H1 (cell line): Measurements from ENCODE around the gene CORO2B. TPM values are rescaled to one million over a fixed set of nuclear protein-coding genes. Genes with fewer than 3 reads are reported as not detected.
A peak's percentile ranks its signal among the peaks of the same experiment; 100 is the strongest.

Experiments
- CTCF ChIA-PET: fragments of 300-600 bp; sonication (Branson Sonifier 250); formaldehyde crosslinking; loops from one replicate; lab custom pipeline; 2021; ENCODE audit not compliant: partially characterized antibody; lab: Charles Lee
- POLR2A ChIA-PET: fragments of 300-600 bp; sonication (Branson Sonifier 250); formaldehyde crosslinking; loops from one replicate; lab custom pipeline; 2021; ENCODE audit warnings: inconsistent platforms; ENCODE audit not compliant: partially characterized antibody; lab: Charles Lee
- DNase-seq, 2 experiments: peaks; one replicate each; pipeline versions ENCODE4 v3.0.0 to v3.0.0-alpha.2; 2010 to 2022; ENCODE audit warnings: low spot score in 2 of 2, low read depth in 1 of 2, mixed read lengths in 1 of 2
- FAIRE-seq: peaks from 2 replicates; lab custom pipeline; 2011; peaks lifted over from hg19 to GRCh38; lab: Jason Lieb, UNC
- H2AFZ ChIP-seq: 2 replicates; pipeline ENCODE4 v1.8.1; 2012; ENCODE audit warnings: low read length, inconsistent platforms
- H2AK5ac ChIP-seq: 2 replicates; pipeline ENCODE4 v1.6.1; 2013; ENCODE audit warnings: low read depth, low read length
- H2BK120ac ChIP-seq: replicated peaks from 2 replicates; pipeline ENCODE3; 2013; ENCODE audit warnings: low read depth, low read length, inconsistent platforms
- H2BK12ac ChIP-seq: 2 replicates; pipeline ENCODE4 v1.6.1; 2013; ENCODE audit warnings: low read depth, low read length
- H2BK15ac ChIP-seq: 2 replicates; pipeline ENCODE4 v1.6.1; 2013; ENCODE audit warnings: low read length
- H2BK20ac ChIP-seq: 2 replicates; pipeline ENCODE4 v1.6.1; 2013; ENCODE audit warnings: low read length
- H2BK5ac ChIP-seq: 2 replicates; pipeline ENCODE4 v1.6.1; 2013; ENCODE audit warnings: low read depth, low read length
- H3K14ac ChIP-seq: 2 replicates; pipeline ENCODE4 v1.6.1; 2013; ENCODE audit warnings: inconsistent platforms; ENCODE audit not compliant: insufficient read length
- H3K18ac ChIP-seq: 2 replicates; pipeline ENCODE4 v1.6.1; 2013; ENCODE audit warnings: low read length; ENCODE audit errors: extremely low read depth
- H3K23ac ChIP-seq: 2 replicates; pipeline ENCODE4 v1.6.1; 2013; ENCODE audit warnings: inconsistent platforms; ENCODE audit not compliant: insufficient read length
- H3K23me2 ChIP-seq: 2 replicates; pipeline ENCODE4 v1.6.1; 2013; ENCODE audit warnings: low read depth, low read length
- H3K27ac ChIP-seq: 2 replicates; pipeline ENCODE4 v1.6.1; 2011; ENCODE audit warnings: low read depth, low read length, inconsistent platforms
- H3K27me3 ChIP-seq, 4 experiments: replicated peaks in 1 of 4; 1 replicate in 1 of 4; 2 replicates in 3 of 4; pipeline versions ENCODE4 v1.6.1 to v1.8.1; 2011 to 2013; ENCODE audit warnings: low read length in 3 of 4, mild to moderate bottlenecking in 3 of 4, inconsistent platforms in 2 of 4, mixed read lengths in 2 of 4, moderate library complexity in 1 of 4; ENCODE audit not compliant: control insufficient read depth in 3 of 4, insufficient read depth in 3 of 4; ENCODE audit errors: extremely low read depth in 1 of 4
- H3K36me3 ChIP-seq, 4 experiments: 2 replicates each; pipeline versions ENCODE4 v1.6.1 to v1.8.1; 2011 to 2013; ENCODE audit warnings: mild to moderate bottlenecking in 4 of 4, low read length in 3 of 4, moderate library complexity in 2 of 4, control low read depth in 1 of 4, inconsistent platforms in 1 of 4; ENCODE audit not compliant: insufficient read depth in 4 of 4, control insufficient read depth in 2 of 4
- H3K4ac ChIP-seq: replicated peaks from 2 replicates; pipeline ENCODE3; 2013; ENCODE audit warnings: low read length, low read depth, mixed read lengths, inconsistent platforms; ENCODE audit not compliant: insufficient read length
- H3K4me1 ChIP-seq, 4 experiments: replicated peaks in 1 of 4; 1 replicate in 1 of 4; 2 replicates in 3 of 4; pipeline versions ENCODE4 v1.6.1 to v1.8.1; 2011 to 2013; ENCODE audit warnings: low read length in 3 of 4, inconsistent platforms in 2 of 4, mixed read lengths in 1 of 4; ENCODE audit not compliant: insufficient read depth in 4 of 4, control insufficient read depth in 3 of 4
- H3K4me2 ChIP-seq, 2 experiments: 2 replicates each; pipeline versions ENCODE4 v1.6.1 to v1.8.1; 2011 to 2013; ENCODE audit warnings: low read depth in 2 of 2, low read length in 2 of 2, control low read depth in 1 of 2, inconsistent platforms in 1 of 2, mild to moderate bottlenecking in 1 of 2; ENCODE audit not compliant: insufficient read depth in 1 of 2
- H3K4me3 ChIP-seq, 4 experiments: fragments of 200-600, 300-600 bp in 1 of 4; sonication (generic), shearing (Covaris generic), sonication (Bioruptor Twin) in 1 of 4; 2 replicates each; pipeline versions ENCODE4 v1.5.1 to v1.8.1; 2011 to 2016; ENCODE audit warnings: low read length in 4 of 4, low read depth in 3 of 4, control low read depth in 2 of 4, inconsistent platforms in 2 of 4, mild to moderate bottlenecking in 2 of 4, mixed read lengths in 1 of 4, moderate library complexity in 1 of 4; ENCODE audit not compliant: insufficient read depth in 2 of 4; ENCODE audit errors: extremely low read depth in 1 of 4
- H3K56ac ChIP-seq: replicated peaks from 2 replicates; pipeline ENCODE3; 2013; ENCODE audit warnings: low read depth, mild to moderate bottlenecking, mixed read lengths, low read length, inconsistent platforms; ENCODE audit not compliant: insufficient read length
- H3K79me1 ChIP-seq: 2 replicates; pipeline ENCODE4 v1.6.1; 2013; ENCODE audit warnings: low read depth, low read length, control low read depth
- H3K79me2 ChIP-seq, 2 experiments: 2 replicates each; pipeline versions ENCODE4 v1.6.1 to v1.8.1; 2012 to 2013; ENCODE audit warnings: low read length in 2 of 2, mild to moderate bottlenecking in 2 of 2, inconsistent platforms in 1 of 2; ENCODE audit not compliant: insufficient read depth in 2 of 2, control insufficient read depth in 1 of 2
- H3K9ac ChIP-seq, 4 experiments: replicated peaks in 1 of 4; 1 replicate in 1 of 4; 2 replicates in 3 of 4; pipeline versions ENCODE4 v1.6.1 to v1.8.1; 2011 to 2013; ENCODE audit warnings: low read depth in 3 of 4, low read length in 3 of 4, control low read depth in 2 of 4, mild to moderate bottlenecking in 2 of 4, moderate library complexity in 2 of 4, inconsistent platforms in 1 of 4; ENCODE audit errors: extremely low read depth in 1 of 4
- H3K9me3 ChIP-seq, 2 experiments: 2 replicates each; pipeline versions ENCODE4 v1.6.1 to v1.8.1; 2012 to 2013; ENCODE audit warnings: mild to moderate bottlenecking in 2 of 2, moderate library complexity in 2 of 2, control low read depth in 1 of 2, inconsistent platforms in 1 of 2, low read depth in 1 of 2, low read length in 1 of 2, mixed read lengths in 1 of 2; ENCODE audit not compliant: insufficient read depth in 2 of 2
- H4K20me1 ChIP-seq, 2 experiments: replicated peaks in 1 of 2; 2 replicates each; pipeline versions ENCODE3 to v1.8.1; 2011 to 2013; ENCODE audit warnings: inconsistent platforms in 2 of 2, low read length in 2 of 2, mild to moderate bottlenecking in 1 of 2; ENCODE audit not compliant: insufficient read depth in 2 of 2, control insufficient read depth in 1 of 2
- H4K5ac ChIP-seq: 2 replicates; pipeline ENCODE4 v1.6.1; 2013; ENCODE audit warnings: low read length, low read depth, mixed read lengths, inconsistent platforms; ENCODE audit not compliant: insufficient read length
- H4K8ac ChIP-seq: 2 replicates; pipeline ENCODE4 v1.8.0; 2013; ENCODE audit warnings: mild to moderate bottlenecking, moderate library complexity, low read length, inconsistent platforms; ENCODE audit not compliant: insufficient read depth; ENCODE audit errors: extremely low read depth
- H4K91ac ChIP-seq: replicated peaks from 2 replicates; pipeline ENCODE3; 2013; ENCODE audit warnings: low read length, mixed read lengths, inconsistent platforms; ENCODE audit not compliant: insufficient read length
- CREB1 ChIP-seq: IDR thresholded peaks from 2 replicates; pipeline ENCODE4 v1.6.1; 2012; ENCODE audit warnings: inconsistent platforms
- EP300 ChIP-seq, 2 experiments: IDR thresholded peaks; 1 replicate in 1 of 2; 2 replicates in 1 of 2; pipeline ENCODE4 v1.6.1; 2011 to 2012; ENCODE audit warnings: low read depth in 2 of 2, low read length in 2 of 2, mild to moderate bottlenecking in 2 of 2, borderline replicate concordance in 1 of 2, inconsistent platforms in 1 of 2, moderate library complexity in 1 of 2
- MAX ChIP-seq: IDR thresholded peaks from 2 replicates; pipeline ENCODE4 v1.6.1; 2012; ENCODE audit warnings: inconsistent platforms
- RAD21 ChIP-seq, 2 experiments: IDR thresholded peaks in 1 of 2; conservative IDR thresholded peaks in 1 of 2; 2 replicates each; pipeline ENCODE4 v1.6.1; 2011; ENCODE audit warnings: low read depth in 2 of 2, low read length in 2 of 2, improper control_type of control experiment in 1 of 2, inconsistent platforms in 1 of 2, mild to moderate bottlenecking in 1 of 2, moderate library complexity in 1 of 2
- SIRT6 ChIP-seq: IDR thresholded peaks from one replicate; pipeline ENCODE4 v1.7.1; 2012; ENCODE audit warnings: low read length, inconsistent platforms
- TCF12 ChIP-seq: IDR thresholded peaks from 2 replicates; pipeline ENCODE4 v1.6.1; 2011; ENCODE audit warnings: low read depth, mild to moderate bottlenecking, low read length
- WGBS, 2 experiments: shearing (Covaris generic) in 1 of 2; methylation state at CpG; one replicate each; pipeline versions ENCODE4 v1.1.6 to v1.1.7; 2013 to 2015; ENCODE audit warnings: low lambda C conversion rate in 2 of 2, mixed read lengths in 2 of 2, inconsistent platforms in 1 of 2, low coverage in 1 of 2, missing lambda C conversion rate in 1 of 2; ENCODE audit not compliant: insufficient replicate concordance in 2 of 2, insufficient coverage in 1 of 2, insufficient read length in 1 of 2; ENCODE audit errors: extremely low coverage in 1 of 2, missing lambda C conversion rate in 1 of 2; 5-methylcytosine and 5-hydroxymethylcytosine counted together
- polyA plus RNA-seq, 7 experiments: library from polyadenylated mRNA; depleted of rRNA in 3 of 7; stranded (reverse) in 5 of 7; unstranded in 2 of 7; fragments of >200 nt in 5 of 7; fragments of 200-250 nt in 2 of 7; gene quantifications; 1 replicate in 5 of 7; 2 replicates in 1 of 7; 4 replicates in 1 of 7; pipeline versions ENCODE4 v1.2.1 to v1.2.3, GENCODE V29; 2011 to 2013; ENCODE audit warnings: missing spikeins in 2 of 7, mixed read lengths in 2 of 7
- total RNA-seq: library from RNA; stranded (reverse); fragmentation: NEBNext Ultra II Directional; extraction: Animal tissue kit (Norgen Biotek cat#: 25700); gene quantifications from 2 replicates; pipeline ENCODE4 v1.2.1, GENCODE V29; 2021
- TF ChIP-seq, protein P1 (sequence below), 3 experiments: IDR thresholded peaks; 1 replicate in 2 of 3; 2 replicates in 1 of 3; pipeline versions ENCODE4 v1.5.1 to v1.6.1; 2011; ENCODE audit warnings: low read length in 3 of 3, mild to moderate bottlenecking in 3 of 3, inconsistent platforms in 2 of 3, low read depth in 1 of 3, moderate library complexity in 1 of 3; ENCODE audit not compliant: insufficient read depth in 1 of 3; ENCODE audit errors: control extremely low read depth in 1 of 3

Gene CORO2B
- total and polyA plus RNA-seq, 2 of the 8 experiments (the other 6 are each of a cell fraction or from before 2014, with no cell fraction given) = 3.4 to 6.7 TPM

DNA sequence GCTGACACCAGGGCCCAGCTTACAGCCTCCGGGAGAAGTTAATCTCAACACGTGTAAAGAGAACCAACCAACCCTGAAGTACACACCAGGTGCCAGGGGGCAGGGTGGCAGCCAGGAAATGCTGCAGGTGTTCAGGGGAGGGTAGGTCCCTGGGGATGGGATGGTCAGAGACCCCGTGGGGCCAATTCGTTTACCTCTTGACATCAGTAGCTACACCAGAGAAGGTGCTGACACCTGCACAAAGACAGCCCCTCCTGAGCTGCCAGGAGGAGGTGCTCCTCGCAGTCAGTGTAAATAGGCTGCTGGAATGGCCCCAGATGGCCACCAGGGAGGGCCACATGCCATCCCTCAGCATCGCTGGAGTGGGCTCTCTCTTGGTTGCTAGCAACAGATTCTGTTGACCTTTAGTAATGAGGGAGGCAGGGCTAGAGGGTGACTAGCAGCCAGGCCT is 52.8 kb downstream of the CORO2B start:
- CTCF ChIA-PET = interaction anchor here (0.7 to 24.3 kb wide), 37 partner anchors 9 to 379 kb away, joined by 3 to 569 read pairs (median 5); no protein-coding TSS in a partner anchor
- Histone ChIP-seq H3K79me2 (no peaks in the 10 kb centered on the region), H2AFZ (no peak overlapping the region), H4K5ac (no peak overlapping the region), H3K14ac (no peak overlapping the region), H2BK12ac (no peak overlapping the region), H3K79me1 (no peaks in the 10 kb centered on the region), H2BK5ac (no peak overlapping the region), H3K4me3 (no peak overlapping the region), H2AK5ac (no peak overlapping the region), H3K36me3 (no peaks in the 10 kb centered on the region), H3K56ac (no peak overlapping the region), H2BK120ac (no peak overlapping the region), H3K27ac (no peak overlapping the region), H3K9me3 (no peaks in the 10 kb centered on the region), H4K20me1 (no peaks in the 10 kb centered on the region), H3K23ac (no peak overlapping the region), H3K23me2 (no peaks in the 10 kb centered on the region), H3K4me1 (peaks cover 0 to 8% (median 1%) of the 10 kb centered on the region in 4 experiments; a peak in 2 of 7 replicates), H3K18ac (no peak overlapping the region), H3K9ac (no peak overlapping the region), H3K27me3 (no peaks in the 10 kb centered on the region), H4K91ac (no peak overlapping the region), H3K4me2 (no peak overlapping the region)
- DNase-seq (no peak), FAIRE-seq (peak; percentile 28)
- WGBS, 2 experiments = 77% methylated on average over 6 of the region's 6 CpGs; no CpG with 5 or more reads in 1 of the 2 experiments
- TF ChIP-seq, protein P1, sequence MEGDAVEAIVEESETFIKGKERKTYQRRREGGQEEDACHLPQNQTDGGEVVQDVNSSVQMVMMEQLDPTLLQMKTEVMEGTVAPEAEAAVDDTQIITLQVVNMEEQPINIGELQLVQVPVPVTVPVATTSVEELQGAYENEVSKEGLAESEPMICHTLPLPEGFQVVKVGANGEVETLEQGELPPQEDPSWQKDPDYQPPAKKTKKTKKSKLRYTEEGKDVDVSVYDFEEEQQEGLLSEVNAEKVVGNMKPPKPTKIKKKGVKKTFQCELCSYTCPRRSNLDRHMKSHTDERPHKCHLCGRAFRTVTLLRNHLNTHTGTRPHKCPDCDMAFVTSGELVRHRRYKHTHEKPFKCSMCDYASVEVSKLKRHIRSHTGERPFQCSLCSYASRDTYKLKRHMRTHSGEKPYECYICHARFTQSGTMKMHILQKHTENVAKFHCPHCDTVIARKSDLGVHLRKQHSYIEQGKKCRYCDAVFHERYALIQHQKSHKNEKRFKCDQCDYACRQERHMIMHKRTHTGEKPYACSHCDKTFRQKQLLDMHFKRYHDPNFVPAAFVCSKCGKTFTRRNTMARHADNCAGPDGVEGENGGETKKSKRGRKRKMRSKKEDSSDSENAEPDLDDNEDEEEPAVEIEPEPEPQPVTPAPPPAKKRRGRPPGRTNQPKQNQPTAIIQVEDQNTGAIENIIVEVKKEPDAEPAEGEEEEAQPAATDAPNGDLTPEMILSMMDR (IDR thresholded peaks at IDR 0.05; ENCODE audit: control extremely low read depth in 1 of 3, insufficient read depth in 1 of 3, low read depth in 1 of 3, low read length in 3 of 3) = peak; percentile 73 to 98 (median 81)
- TF ChIP-seq EP300 (IDR thresholded peaks at IDR 0.05; ENCODE audit: borderline replicate concordance in 1 of 2, low read depth in 2 of 2, low read length in 2 of 2) (peak in 1 of 2 experiments; percentile 37; a peak in 1 of 3 replicates), SIRT6 (no peak), CREB1 (no peak), RAD21 (IDR thresholded peaks at IDR 0.05 in 1 of 2, conservative IDR thresholded peaks at IDR 0.05 in 1 of 2; ENCODE audit: low read depth in 2 of 2, low read length in 2 of 2) (peak; percentile 67 to 78), TCF12 (0 out of 2 replicates have a peak, but pooled peaks have one; percentile 11), MAX (peak; percentile 62; the same call in 1 of the 2 replicates)
- TF ChIP-seq, all 59 proteins: peak for 5
- no peak overlapping the region; the same call in 1 of the 2 replicates for H4K8ac ChIP-seq
- no peak overlapping the region for H2BK15ac ChIP-seq
- H2BK20ac ChIP-seq = no peak overlapping the region
- POLR2A ChIA-PET = interaction anchor here (0.6 to 1.0 kb wide), 2 partner anchors 15 to 42 kb away, joined by 3 read pairs; no protein-coding TSS in a partner anchor
- H3K4ac ChIP-seq = no peak overlapping the region
